GM20431 (cell line): ENCODE data around the gene ELF3.
"Not testable (repeated sequence)": the region's sequence is repeated elsewhere in the genome, so short reads cannot be mapped to it uniquely, and the experiment has no call there.

ENCODE experiments used
- in situ Hi-C: fragments of 300-500 bp; cut with MseI, MboI; formaldehyde crosslinking; loops from one replicate; pipeline ENCODE4 v1.15.0; 2020; ENCODE audit warnings: low sequenced_read_pairs; ENCODE audit not compliant: unreplicated experiment

ELF3 gene

GRCh38 chr1:202007304-202007703 lies 3.1 kb upstream of the ELF3 start:
- in situ Hi-C loops: no loop called here

- in situ Hi-C loops: no loop called here
Observed at GRCh38 chr1:202007805-202008489, 2.4 kb upstream of the ELF3 start.

GRCh38 chr1:202009326-202010179 lies 834 bp upstream of the ELF3 start:
- in situ Hi-C loops: no loop called here

- in situ Hi-C loops: no loop called here
Observed at GRCh38 chr1:202011994-202012393, 1.6 kb downstream of the ELF3 start.

- in situ Hi-C loops: no loop called here
Observed at GRCh38 chr1:202012544-202013478, 2.4 kb downstream of the ELF3 start.

GRCh38 chr1:202013603-202014002 lies 3.2 kb downstream of the ELF3 start:
- in situ Hi-C loops: no loop called here

GRCh38 chr1:202014060-202014459 lies 3.7 kb downstream of the ELF3 start:
- in situ Hi-C loops: no loop called here

GRCh38 chr1:202014915-202015661 lies 4.7 kb downstream of the ELF3 start:
- in situ Hi-C loops: no loop called here

- in situ Hi-C loops: no loop called here
Observed at GRCh38 chr1:202015662-202015937, 5.2 kb downstream of the ELF3 start.

- in situ Hi-C loops: no loop called here
Observed at GRCh38 chr1:202016022-202016810, 5.8 kb downstream of the ELF3 start.

GRCh38 chr1:202016811-202017748 lies 6.7 kb downstream of the ELF3 start:
- in situ Hi-C loops: no loop called here

- in situ Hi-C loops: no loop called here
Observed at GRCh38 chr1:202017749-202018467, 7.5 kb downstream of the ELF3 start.

- in situ Hi-C loops: no loop called here
Observed at GRCh38 chr1:202018468-202019234, 8.3 kb downstream of the ELF3 start.

- in situ Hi-C loops: not testable (repeated sequence)
Observed at GRCh38 chr1:202019235-202019558, 8.8 kb downstream of the ELF3 start.

- in situ Hi-C loops: no loop called here
Observed at GRCh38 chr1:202023001-202023433, 12.6 kb downstream of the ELF3 start.

GRCh38 chr1:202029171-202029665 lies 18.8 kb downstream of the ELF3 start:
- in situ Hi-C loops: no loop called here

- in situ Hi-C loops: no loop called here
Observed at GRCh38 chr1:202029727-202030126, 19.3 kb downstream of the ELF3 start.
